GM12878 (cell line): ENCODE data around the gene MTRR.

ENCODE experiments used
- ASH2L ChIP-seq: fragments of 300-600, 200-600 bp; sonication (generic); IDR thresholded peaks from 2 replicates; pipeline ENCODE4 v1.6.1; 2017; ENCODE audit warnings: low read depth, mild to moderate bottlenecking, borderline replicate concordance
- ATF3 ChIP-seq: IDR thresholded peaks from 2 replicates; pipeline ENCODE4 v1.6.1; 2011; ENCODE audit warnings: low read depth, mild to moderate bottlenecking, low read length, moderate library complexity, borderline replicate concordance; ENCODE audit errors: extremely low read depth
- CTCF ChIP-seq, 3 experiments: IDR thresholded peaks in 2 of 3; conservative IDR thresholded peaks in 1 of 3; 2 replicates each; pipeline ENCODE4 v1.5.1; 2011; ENCODE audit warnings: low read depth in 3 of 3, low read length in 3 of 3, mild to moderate bottlenecking in 3 of 3, control low read depth in 2 of 3, moderate library complexity in 2 of 3, inconsistent platforms in 1 of 3, mixed read lengths in 1 of 3; ENCODE audit not compliant: control insufficient read depth in 2 of 3, insufficient read depth in 1 of 3; ENCODE audit errors: extremely low read depth in 1 of 3
- EP300 ChIP-seq, 2 experiments: fragments of 150-350 bp in 1 of 2; IDR thresholded peaks; 2 replicates each; pipeline ENCODE4 v1.6.1; 2011 to 2012; ENCODE audit warnings: low read depth in 2 of 2, low read length in 2 of 2, borderline replicate concordance in 1 of 2, improper control_type of control experiment in 1 of 2, inconsistent platforms in 1 of 2; ENCODE audit not compliant: control insufficient read depth in 1 of 2
- FOXM1 ChIP-seq: IDR thresholded peaks from 2 replicates; pipeline ENCODE4 v1.6.1; 2012; ENCODE audit warnings: low read depth, mild to moderate bottlenecking, inconsistent platforms, low read length, moderate library complexity
- HDAC2 ChIP-seq: fragments of 200-600 bp; sonication (generic); IDR thresholded peaks from 2 replicates; pipeline ENCODE4 v1.6.1; 2017
- POLR2A ChIP-seq: IDR thresholded peaks from 2 replicates; pipeline ENCODE4 v1.6.1; 2011; ENCODE audit warnings: low read depth, mild to moderate bottlenecking, low read length
- POLR2AphosphoS2 ChIP-seq: IDR thresholded peaks from 2 replicates; pipeline ENCODE4 v1.6.1; 2011; ENCODE audit warnings: low read depth, mild to moderate bottlenecking, low read length, improper control_type of control experiment, moderate library complexity
- POLR2AphosphoS5 ChIP-seq: IDR thresholded peaks from 2 replicates; pipeline ENCODE4 v1.6.1; 2011; ENCODE audit warnings: mild to moderate bottlenecking, low read length, inconsistent platforms
- RAD51 ChIP-seq: fragments of 450-650 bp; IDR thresholded peaks from 2 replicates; pipeline ENCODE4 v1.6.1; 2016; ENCODE audit warnings: moderate library complexity, mild to moderate bottlenecking, inconsistent platforms
- RFX5 ChIP-seq: IDR thresholded peaks from 2 replicates; pipeline ENCODE4 v1.6.1; 2011; ENCODE audit warnings: low read depth, low read length, improper control_type of control experiment
- SMARCA5 ChIP-seq: fragments of 450-650 bp; IDR thresholded peaks from 2 replicates; pipeline ENCODE4 v1.6.1; 2017; ENCODE audit warnings: mild to moderate bottlenecking
- YY1 ChIP-seq: IDR thresholded peaks from 2 replicates; pipeline ENCODE4 v1.6.1; 2011; ENCODE audit warnings: low read depth, mild to moderate bottlenecking, low read length
- ZNF274 ChIP-seq: IDR thresholded peaks from one replicate; pipeline ENCODE4 v1.8.0; 2011; ENCODE audit not compliant: insufficient read length, insufficient read depth

GRCh38 chr5:7824995-7825394 is 44.0 kb upstream of the MTRR start:
- TF ChIP-seq POLR2AphosphoS2 (no peak), CTCF (IDR thresholded peaks at IDR 0.05 in 2 of 3, conservative IDR thresholded peaks at IDR 0.05 in 1 of 3; ENCODE audit: control insufficient read depth in 2 of 3, extremely low read depth in 1 of 3, insufficient read depth in 1 of 3, low read depth in 3 of 3, low read length in 3 of 3) (no peak), ATF3 (no peak), POLR2A (no peak), RAD51 (no peak), ZNF274 (no peak), HDAC2 (no peak), YY1 (no peak), POLR2AphosphoS5 (no peak), FOXM1 (no peak), RFX5 (no peak), ASH2L (no peak), EP300 (IDR thresholded peaks at IDR 0.05; ENCODE audit: borderline replicate concordance in 1 of 2, control insufficient read depth in 1 of 2, low read depth in 2 of 2, low read length in 2 of 2) (no peak), SMARCA5 (no peak)
